ENCODE results near the gene DMD.

GRCh38 chrX:33045882-33046281, 165.5 kb downstream of the DMD start:
- TF ChIP-seq EZH2 (IDR thresholded peaks at IDR 0.05; ENCODE audit: insufficient read depth, poor library complexity, severe bottlenecking) (no peak), EZH2phosphoT487 (IDR thresholded peaks at IDR 0.05; ENCODE audit: insufficient read depth, low read depth) (no peak)

All from GM23248 (cell line).